HCT116 (cell line): ENCODE measurements around the gene BYSL. TPM values are rescaled to one million over a fixed set of nuclear protein-coding genes. Genes with fewer than 3 reads are reported as not detected.

Experiments
- ATAC-seq: fragments of 200-7000 bp; cut with Tn5 transposase; 2 replicates; pipeline ENCODE4 v1.9.1; 2020; ENCODE audit warnings: mild to moderate bottlenecking, moderate library complexity
- BruUV-seq: library from RNA; stranded (reverse); fragments of 400-500 nt; replicated peaks from 2 replicates; lab custom pipeline; 2021; lab: Mats Ljungman, UMichigan
- CTCF ChIA-PET: fragments of 300-600 bp; sonication (Branson Sonifier 250); formaldehyde crosslinking; loops from one replicate; lab custom pipeline; 2021; ENCODE audit warnings: antibody characterized with exemption; lab: Charles Lee
- POLR2A ChIA-PET: fragments of 300-600, 350-600 bp; sonication (Branson Sonifier 250); formaldehyde crosslinking; loops from one replicate; lab custom pipeline; 2021; ENCODE audit warnings: antibody characterized with exemption; lab: Charles Lee
- RAD21 ChIA-PET, 2 experiments: fragments of 300-600 bp; sonication (Branson Sonifier 250); formaldehyde crosslinking; loops; one replicate each; lab custom pipeline; 2023; ENCODE audit warnings: low total read pairs in 2 of 2; ENCODE audit not compliant: uncharacterized antibody in 2 of 2, unreplicated experiment in 2 of 2, low non-redundant PET in 1 of 2; lab: Charles Lee
- DNase-seq: peaks from one replicate; pipeline ENCODE4 v3.0.0-alpha.2; 2010; ENCODE audit warnings: low read depth, low spot score
- H2AFZ ChIP-seq: fragments of 200-600 bp; shearing (Covaris generic), sonication (generic); 2 replicates; pipeline ENCODE4 v1.6.1; 2017; ENCODE audit warnings: low read depth, mixed run types, mixed read lengths, antibody characterized with exemption, low read length; ENCODE audit not compliant: poor library complexity, severe bottlenecking
- H3K27ac ChIP-seq: 2 replicates; pipeline ENCODE4 v1.5.1; 2012; ENCODE audit warnings: low read depth, low read length
- H3K27me3 ChIP-seq: fragments of 200-600 bp; sonication (generic); 2 replicates; pipeline ENCODE4 v1.6.1; 2016; ENCODE audit warnings: mixed run types, low read length, mixed read lengths; ENCODE audit not compliant: insufficient read depth
- H3K36me3 ChIP-seq, 2 experiments: fragments of 200-500 bp in 1 of 2; fragments of 200-600 bp in 1 of 2; sonication (Bioruptor generic) in 1 of 2; sonication (generic) in 1 of 2; 2 replicates each; pipeline versions ENCODE4 v1.5.1 to v1.6.1; 2014 to 2016; ENCODE audit warnings: low read length in 2 of 2, inconsistent platforms in 1 of 2, mixed read lengths in 1 of 2, mixed run types in 1 of 2; ENCODE audit not compliant: insufficient read depth in 2 of 2, control insufficient read depth in 1 of 2
- H3K4me1 ChIP-seq, 2 experiments: fragments of 200-600 bp in 1 of 2; sonication (generic) in 1 of 2; 2 replicates each; pipeline versions ENCODE4 v1.5.1 to v1.6.1; 2012 to 2017; ENCODE audit warnings: low read length in 2 of 2, inconsistent platforms in 1 of 2, mild to moderate bottlenecking in 1 of 2, mixed read lengths in 1 of 2, mixed run types in 1 of 2, moderate library complexity in 1 of 2; ENCODE audit not compliant: insufficient read depth in 2 of 2, control insufficient read depth in 1 of 2
- H3K4me2 ChIP-seq: fragments of 200-600 bp; sonication (generic); 2 replicates; pipeline ENCODE4 v1.6.1; 2017; ENCODE audit warnings: mixed run types, low read length, mixed read lengths
- H3K4me3 ChIP-seq, 2 experiments: fragments of 200-600 bp in 1 of 2; sonication (generic) in 1 of 2; replicated peaks in 1 of 2; 2 replicates each; pipeline ENCODE4 v1.5.1; 2011 to 2016; ENCODE audit warnings: low read length in 2 of 2, control low read depth in 1 of 2, low read depth in 1 of 2, mild to moderate bottlenecking in 1 of 2, mixed read lengths in 1 of 2, mixed run types in 1 of 2
- H3K79me2 ChIP-seq: fragments of 200-600 bp; sonication (generic); 2 replicates; pipeline ENCODE4 v1.6.1; 2017; ENCODE audit warnings: mild to moderate bottlenecking, mixed run types, low read length, moderate library complexity, mixed read lengths; ENCODE audit not compliant: insufficient read depth
- H3K9ac ChIP-seq: fragments of 200-600 bp; sonication (generic); 2 replicates; pipeline ENCODE4 v1.6.1; 2016; ENCODE audit warnings: low read length, mixed read lengths
- H3K9me2 ChIP-seq: fragments of 200-600 bp; sonication (generic), shearing (Covaris generic); 2 replicates; pipeline ENCODE4 v1.6.1; 2017; ENCODE audit warnings: mixed run types, mild to moderate bottlenecking, moderate library complexity; ENCODE audit not compliant: insufficient read depth
- H3K9me3 ChIP-seq, 2 experiments: fragments of 200-500 bp in 1 of 2; fragments of 200-600 bp in 1 of 2; sonication (Bioruptor generic) in 1 of 2; sonication (generic) in 1 of 2; 2 replicates each; pipeline ENCODE4 v1.6.1; 2014 to 2017; ENCODE audit warnings: low read length in 2 of 2, mixed read lengths in 2 of 2, inconsistent platforms in 1 of 2, low read depth in 1 of 2, mild to moderate bottlenecking in 1 of 2, mixed run types in 1 of 2, moderate library complexity in 1 of 2; ENCODE audit not compliant: control insufficient read depth in 1 of 2, insufficient read depth in 1 of 2
- H4K20me1 ChIP-seq: fragments of 200-600 bp; sonication (generic), shearing (Covaris generic); 2 replicates; pipeline ENCODE4 v1.6.1; 2017; ENCODE audit warnings: mixed run types, mild to moderate bottlenecking, moderate library complexity; ENCODE audit not compliant: insufficient read depth
- CEBPB ChIP-seq: IDR thresholded peaks from 2 replicates; pipeline ENCODE4 v1.6.1; 2012; ENCODE audit warnings: low read depth
- ELF1 ChIP-seq: IDR thresholded peaks from 2 replicates; pipeline ENCODE4 v1.6.1; 2012; ENCODE audit warnings: low read depth, borderline replicate concordance
- EZH2phosphoT487 ChIP-seq: fragments of 200-600 bp; IDR thresholded peaks from 2 replicates; pipeline ENCODE4 v1.6.1; 2018; ENCODE audit warnings: antibody characterized with exemption, borderline replicate concordance
- MAX ChIP-seq: IDR thresholded peaks from 2 replicates; pipeline ENCODE4 v1.6.1; 2012
- POLR2AphosphoS5 ChIP-seq: IDR thresholded peaks from 2 replicates; pipeline ENCODE4 v1.6.1; 2011; ENCODE audit warnings: mild to moderate bottlenecking, low read depth, low read length, moderate library complexity
- RAD21 ChIP-seq: IDR thresholded peaks from 2 replicates; pipeline ENCODE4 v1.6.1; 2012; ENCODE audit warnings: low read depth, mild to moderate bottlenecking
- SIN3A ChIP-seq: IDR thresholded peaks from 2 replicates; pipeline ENCODE4 v1.6.1; 2012; ENCODE audit warnings: low read depth
- SP1 ChIP-seq: IDR thresholded peaks from 2 replicates; pipeline ENCODE4 v1.6.1; 2012; ENCODE audit warnings: low read depth
- TCF7L2 ChIP-seq: IDR thresholded peaks from 2 replicates; pipeline ENCODE4 v1.7.0; 2011; ENCODE audit warnings: borderline replicate concordance, inconsistent platforms; ENCODE audit not compliant: insufficient read depth, insufficient read length; ENCODE audit errors: extremely low read depth
- YY1 ChIP-seq: IDR thresholded peaks from 2 replicates; pipeline ENCODE4 v1.6.1; 2011; ENCODE audit warnings: low read length, low read depth, moderate library complexity, mild to moderate bottlenecking; ENCODE audit not compliant: insufficient replicate concordance; ENCODE audit errors: extremely low read depth
- ZBTB33 ChIP-seq: IDR thresholded peaks from 2 replicates; pipeline ENCODE4 v1.6.1; 2011; ENCODE audit warnings: mild to moderate bottlenecking, low read length, moderate library complexity; ENCODE audit not compliant: insufficient replicate concordance; ENCODE audit errors: extremely low read depth
- ZNF274 ChIP-seq: fragments of 200-500 bp; sonication (Bioruptor generic); IDR thresholded peaks from 2 replicates; pipeline ENCODE4 v1.6.1; 2014; ENCODE audit warnings: mild to moderate bottlenecking, low read depth, low read length, inconsistent platforms
- intact Hi-C: fragments of 100-400 bp; cut with micrococcal nuclease; formaldehyde crosslinking; loops from 2 replicates; pipeline ENCODE4 v1.10.0; 2022
- total RNA-seq: library from RNA; stranded (reverse); gene quantifications from one replicate; pipeline ENCODE4 v1.2.1, GENCODE V29; 2021; ENCODE audit not compliant: unreplicated experiment

The BYSL gene
- total RNA-seq, 1 experiment from 2014 or later, result 55.7 TPM

GRCh38 chr6:41894366-41895299, 26.7 kb upstream of the BYSL start:
- H3K4me3 ChIP-seq, result peak overlapping the region; percentile 66 to 72
- TF ChIP-seq RAD21, result no peak
- no peak for TF ChIP-seq SP1
- TF ChIP-seq ELF1, result no peak
- no peak for TF ChIP-seq MAX
- TF ChIP-seq CEBPB, result no peak
- TF ChIP-seq SIN3A, result no peak
- TF ChIP-seq ZNF274, result no peak
- no peak for TF ChIP-seq EZH2phosphoT487
- TF ChIP-seq ZBTB33, result no peak
- no peak for TF ChIP-seq POLR2AphosphoS5
- no peak for TF ChIP-seq TCF7L2
- no peak for TF ChIP-seq YY1
- H3K36me3 ChIP-seq, result no peaks in the 10 kb centered on the region; a peak in 1 of 4 replicates
- ATAC-seq, result peak; percentile 60
- no peaks in the 10 kb centered on the region for H3K9me2 ChIP-seq
- no peaks in the 10 kb centered on the region; the same call in 1 of the 2 replicates for H3K27me3 ChIP-seq
- CTCF ChIA-PET, result interaction anchor here (2.3 kb wide), 1 partner anchor 27 kb away, joined by 13 read pairs; the partner anchor contains the start of genes BYSL and MED20
- no peaks in the 10 kb centered on the region for H4K20me1 ChIP-seq
- H3K4me1 ChIP-seq, result peaks cover 9 to 15% of the 10 kb centered on the region in 2 experiments; a peak in 3 of 4 replicates
- RAD21 ChIA-PET, result interaction anchor here in 1 of 2 experiments (0.6 to 0.7 kb wide), 2 partner anchors 82 to 112 kb away, joined by 4 to 6 read pairs; no protein-coding TSS in a partner anchor
- H3K9me3 ChIP-seq, result no peaks in the 10 kb centered on the region
- BruUV-seq, result no TSS peak
- no peak overlapping the region for H2AFZ ChIP-seq
- intact Hi-C loops, result loop anchor here (1.0 kb wide), 1 partner anchor 27 kb away; the partner anchor contains the start of genes BYSL and MED20
- POLR2A ChIA-PET, result interaction anchor here (1.9 kb wide), 1 partner anchor 26 kb away, joined by 5 read pairs; the partner anchor contains the start of genes BYSL and MED20
- H3K4me2 ChIP-seq, result peak overlapping the region; percentile 90
- no peak for DNase-seq
- H3K79me2 ChIP-seq, result no peaks in the 10 kb centered on the region; the same call in 1 of the 2 replicates
- peak overlapping the region; percentile 66 for H3K9ac ChIP-seq
- H3K27ac ChIP-seq, result no peak overlapping the region
